GM12801 (cell line): ENCODE measurements around the gene S1PR3.

ENCODE experiments used
- TF ChIP-seq, protein P1 (sequence below): IDR thresholded peaks from one replicate; pipeline ENCODE4 v1.5.1; 2011; ENCODE audit warnings: control low read depth; ENCODE audit not compliant: insufficient read length; ENCODE audit errors: extremely low read depth

The S1PR3 gene

DNA sequence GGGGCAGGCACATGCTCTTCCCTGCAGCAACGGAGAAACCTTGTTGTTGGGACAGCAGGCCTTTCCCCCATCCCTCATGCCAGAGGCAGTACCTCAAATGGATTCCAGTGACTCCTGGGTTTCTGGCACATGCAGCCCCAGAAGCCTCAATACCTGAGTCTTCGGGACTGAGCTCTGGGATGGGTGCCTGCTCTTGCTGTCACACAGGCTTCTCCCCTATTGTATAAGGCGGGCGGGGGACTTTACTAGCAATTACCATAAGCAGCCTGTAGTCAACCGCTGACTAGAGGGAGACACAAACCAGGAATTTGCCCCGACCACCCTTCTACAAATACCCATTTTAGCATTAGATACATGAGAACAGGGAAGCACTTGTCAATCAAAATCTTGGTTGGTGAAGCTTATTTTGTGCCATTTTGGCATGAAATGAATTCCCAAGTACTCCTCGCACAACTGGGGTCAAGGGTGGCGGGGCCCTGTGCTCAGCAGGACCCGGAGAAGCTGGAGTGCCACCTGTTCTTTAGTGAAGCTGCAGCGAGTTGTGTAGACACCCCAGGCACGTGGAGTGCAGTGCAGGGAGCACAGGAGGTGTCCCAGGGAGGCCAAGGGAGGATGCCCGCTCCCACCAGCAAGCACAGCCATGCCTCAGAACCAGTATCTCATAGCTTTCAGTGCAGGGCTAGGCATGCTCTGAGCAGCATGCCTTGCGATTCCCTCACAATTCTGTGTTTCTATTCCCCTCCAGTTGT, 21.2 kb downstream of the S1PR3 start:
- TF ChIP-seq, protein P1, sequence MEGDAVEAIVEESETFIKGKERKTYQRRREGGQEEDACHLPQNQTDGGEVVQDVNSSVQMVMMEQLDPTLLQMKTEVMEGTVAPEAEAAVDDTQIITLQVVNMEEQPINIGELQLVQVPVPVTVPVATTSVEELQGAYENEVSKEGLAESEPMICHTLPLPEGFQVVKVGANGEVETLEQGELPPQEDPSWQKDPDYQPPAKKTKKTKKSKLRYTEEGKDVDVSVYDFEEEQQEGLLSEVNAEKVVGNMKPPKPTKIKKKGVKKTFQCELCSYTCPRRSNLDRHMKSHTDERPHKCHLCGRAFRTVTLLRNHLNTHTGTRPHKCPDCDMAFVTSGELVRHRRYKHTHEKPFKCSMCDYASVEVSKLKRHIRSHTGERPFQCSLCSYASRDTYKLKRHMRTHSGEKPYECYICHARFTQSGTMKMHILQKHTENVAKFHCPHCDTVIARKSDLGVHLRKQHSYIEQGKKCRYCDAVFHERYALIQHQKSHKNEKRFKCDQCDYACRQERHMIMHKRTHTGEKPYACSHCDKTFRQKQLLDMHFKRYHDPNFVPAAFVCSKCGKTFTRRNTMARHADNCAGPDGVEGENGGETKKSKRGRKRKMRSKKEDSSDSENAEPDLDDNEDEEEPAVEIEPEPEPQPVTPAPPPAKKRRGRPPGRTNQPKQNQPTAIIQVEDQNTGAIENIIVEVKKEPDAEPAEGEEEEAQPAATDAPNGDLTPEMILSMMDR: no peak

DNA sequence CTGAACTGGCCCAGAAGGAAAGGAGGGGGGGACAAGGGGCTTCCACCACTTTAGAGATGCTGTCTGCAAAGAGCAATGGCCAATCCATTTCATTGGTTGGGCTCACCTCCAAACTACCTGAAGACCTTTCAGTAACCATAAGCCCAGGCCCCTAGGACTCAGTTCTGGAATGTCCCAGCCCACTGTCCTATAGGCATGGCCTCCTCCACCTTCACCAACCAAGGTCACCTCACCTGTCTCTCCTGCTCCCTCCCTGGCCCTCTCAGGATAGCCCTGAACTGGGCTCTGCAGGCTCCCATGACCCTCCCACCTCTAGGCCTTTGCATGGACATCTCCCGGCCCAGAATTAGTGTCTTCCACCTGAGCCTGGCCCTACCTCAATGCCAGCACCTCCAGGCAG, 22.4 kb downstream of the S1PR3 start:
- TF ChIP-seq, protein P1: no peak

DNA sequence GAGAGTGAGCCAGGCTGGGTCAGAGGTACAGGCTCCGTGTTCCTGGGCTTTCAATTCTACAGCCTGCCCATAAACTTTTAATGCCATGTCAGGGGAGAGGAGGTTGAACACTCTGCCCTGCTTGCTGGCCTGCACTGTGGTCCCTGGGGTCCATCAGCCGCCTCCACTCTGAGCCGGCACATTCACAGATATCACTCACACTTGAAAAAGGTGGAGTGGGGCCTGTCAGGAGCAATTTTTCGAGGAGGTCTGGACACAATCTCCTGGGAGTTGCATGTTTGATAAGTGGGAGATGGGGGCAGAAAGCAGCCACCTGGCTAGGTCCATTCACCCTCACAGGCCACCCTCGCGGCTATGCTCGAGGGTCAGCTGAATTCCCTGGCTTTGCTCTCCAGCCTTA, 22.9 kb downstream of the S1PR3 start:
- TF ChIP-seq, protein P1: no peak

DNA sequence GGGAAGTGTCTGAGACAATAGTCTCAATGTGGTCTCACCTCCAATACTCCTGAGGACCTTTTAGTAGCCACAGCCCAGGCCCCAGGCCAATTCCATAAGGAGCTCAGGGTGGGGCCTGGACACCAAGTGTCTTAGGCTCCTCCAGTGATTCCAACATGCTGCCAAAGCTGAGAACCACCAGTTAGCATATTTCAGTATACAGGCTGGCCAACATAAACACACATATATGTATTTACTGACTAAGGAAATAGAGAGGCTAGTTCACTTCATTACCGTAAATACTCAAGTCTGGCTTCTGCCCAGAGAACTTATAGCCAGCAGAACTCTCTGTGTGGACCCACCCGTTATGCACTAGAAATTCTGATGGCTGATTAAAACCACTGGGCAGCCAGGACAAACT, 24.1 kb downstream of the S1PR3 start:
- TF ChIP-seq, protein P1: no peak

DNA sequence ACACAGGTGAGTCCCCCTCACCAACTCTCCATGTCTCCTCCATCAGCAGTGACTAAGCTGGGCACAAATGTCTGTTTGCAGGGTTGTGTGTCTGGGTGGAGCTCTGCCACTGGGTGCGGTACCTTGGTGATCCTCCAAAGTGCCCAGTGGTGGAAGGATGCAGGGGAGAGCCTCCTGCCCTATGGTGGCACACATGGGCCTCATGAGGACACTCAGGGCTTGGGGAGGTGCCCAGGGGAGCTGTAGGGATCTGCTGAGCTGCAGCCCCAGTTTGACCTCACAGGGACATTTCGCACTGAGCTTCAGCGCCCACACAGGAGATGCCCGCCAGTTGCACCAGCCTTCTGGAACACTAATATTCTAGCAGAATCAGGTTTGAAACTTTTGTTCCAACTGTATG, 29.5 kb downstream of the S1PR3 start:
- TF ChIP-seq, protein P1: no peak

DNA sequence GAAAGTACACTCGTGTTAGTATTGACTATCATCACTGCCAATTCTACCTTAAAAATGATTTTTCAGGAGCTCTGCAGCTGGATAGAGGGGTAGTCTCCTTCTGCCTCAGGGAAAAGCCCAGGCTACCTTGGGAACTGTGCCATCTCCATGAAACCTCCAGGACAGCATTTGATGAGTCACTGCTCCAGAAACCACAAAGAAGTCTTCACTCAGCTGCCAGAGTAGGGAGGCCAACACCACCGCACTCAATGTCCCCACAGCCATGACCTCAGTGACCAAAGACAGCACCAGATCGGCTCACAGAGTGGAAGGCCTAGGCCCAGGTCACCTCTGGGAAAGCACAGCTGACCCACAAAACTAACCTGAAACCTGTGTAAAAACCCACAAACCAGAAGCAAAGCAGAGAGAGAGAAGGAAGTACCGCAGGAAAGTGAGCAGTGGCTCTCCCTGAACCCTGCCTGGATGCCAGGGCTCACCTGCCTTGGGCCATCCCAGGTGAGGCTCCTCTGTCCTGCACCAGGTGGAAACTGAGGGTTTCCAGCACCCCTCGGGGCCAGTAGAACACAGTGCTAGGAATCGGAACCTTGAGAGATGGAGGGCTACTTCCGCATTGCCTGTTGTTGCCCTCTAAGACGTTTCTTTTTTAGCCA, 30.0 kb downstream of the S1PR3 start:
- TF ChIP-seq, protein P1: no peak

DNA sequence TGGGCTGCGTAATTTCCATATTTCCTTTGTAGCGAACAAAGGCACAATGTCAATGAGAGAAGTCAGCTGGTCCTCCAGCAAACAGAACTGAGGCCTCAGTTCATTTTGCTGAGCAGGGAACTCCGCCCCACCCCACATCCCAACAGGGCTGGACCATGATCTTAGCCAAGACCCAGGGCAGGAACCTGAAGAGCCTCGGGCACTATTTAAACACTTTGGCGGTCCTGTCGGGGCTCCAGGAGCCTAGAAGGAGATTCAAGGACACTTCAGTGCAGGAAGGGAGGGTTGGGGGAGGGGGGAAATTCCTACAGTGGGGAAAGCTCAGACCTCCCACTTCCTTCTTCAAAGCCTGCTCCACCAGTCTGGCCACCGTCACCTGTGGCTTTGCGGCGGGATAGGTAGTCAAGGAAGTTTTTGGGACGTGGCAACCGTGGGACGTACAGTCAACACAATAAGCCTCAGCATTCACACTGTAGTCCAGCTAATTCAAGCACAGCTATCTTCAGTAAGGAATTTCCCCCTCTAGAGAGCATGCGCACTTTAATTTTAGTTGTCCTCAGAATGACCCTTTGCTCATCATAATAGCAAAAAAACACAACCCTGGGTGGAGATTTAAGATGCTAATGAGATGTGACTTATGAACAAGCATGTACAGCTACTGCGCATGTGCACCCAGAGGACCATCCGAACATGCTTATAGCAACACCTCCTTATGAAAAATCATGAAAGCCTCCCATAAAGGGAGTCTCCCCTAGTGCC, 30.9 kb downstream of the S1PR3 start:
- TF ChIP-seq, protein P1: no peak
